ENCODE results near the gene STK39.
"Not testable (repeated sequence)": the region's sequence is repeated elsewhere in the genome, so short reads cannot be mapped to it uniquely, and the experiment has no call there.

STK39 gene

GRCh38 chr2:168052773-168053172, 194.6 kb downstream of the STK39 start:
- POLR2A ChIA-PET = no interaction called here
- Histone ChIP-seq H3K36me3 (ENCODE audit: control insufficient read depth in 4 of 4, insufficient read depth in 4 of 4, low read length in 3 of 4) (peaks cover 0 to 4% (median under 1%) of the 10 kb centered on the region in 4 experiments), H3K4me1 (ENCODE audit: control extremely low read depth in 1 of 4, control insufficient read depth in 4 of 4, insufficient read depth in 4 of 4, low read length in 3 of 4) (no peaks in the 10 kb centered on the region), H3K4me3 (ENCODE audit: control insufficient read depth in 1 of 7, extremely low read depth in 1 of 7, insufficient read depth in 4 of 7, low read depth in 2 of 7, low read length in 6 of 7) (no peak overlapping the region), H3K9me3 (ENCODE audit: control extremely low read depth in 1 of 5, control insufficient read depth in 4 of 5, insufficient read depth in 2 of 5, low read depth in 1 of 5, low read length in 4 of 5) (no peaks in the 10 kb centered on the region), H3K27ac (ENCODE audit: insufficient read depth in 1 of 2, low read depth in 1 of 2, low read length in 2 of 2, poor library complexity in 1 of 2, severe bottlenecking in 2 of 2) (no peak overlapping the region), H3K27me3 (replicated peaks in 2 of 5; ENCODE audit: control insufficient read depth in 4 of 5, insufficient read depth in 5 of 5, low read length in 4 of 5) (no peaks in the 10 kb centered on the region)
- no peak for DNase-seq
- 98% methylated on average over 4 of the region's 4 CpGs for WGBS (ENCODE audit: insufficient coverage)
- CTCF ChIA-PET = no interaction called here

- no peaks in the 10 kb centered on the region for H3K27me3 ChIP-seq (replicated peaks in 2 of 5; ENCODE audit: control insufficient read depth in 4 of 5, insufficient read depth in 5 of 5, low read length in 4 of 5)
- H3K4me1 ChIP-seq (ENCODE audit: control extremely low read depth in 1 of 4, control insufficient read depth in 4 of 4, insufficient read depth in 4 of 4, low read length in 3 of 4) = no peaks in the 10 kb centered on the region
- DNase-seq = no peak
- H3K4me3 ChIP-seq (ENCODE audit: control insufficient read depth in 1 of 7, extremely low read depth in 1 of 7, insufficient read depth in 4 of 7, low read depth in 2 of 7, low read length in 6 of 7) = no peak overlapping the region
- CTCF ChIA-PET = no interaction called here
- peaks cover 0 to 3% (median 0%) of the 10 kb centered on the region in 4 experiments for H3K36me3 ChIP-seq (ENCODE audit: control insufficient read depth in 4 of 4, insufficient read depth in 4 of 4, low read length in 3 of 4)
- POLR2A ChIA-PET = no interaction called here
- no peak overlapping the region for H3K27ac ChIP-seq (ENCODE audit: insufficient read depth in 1 of 2, low read depth in 1 of 2, low read length in 2 of 2, poor library complexity in 1 of 2, severe bottlenecking in 2 of 2)
- 83% methylated on average over 1 of the region's 2 CpGs for WGBS (ENCODE audit: insufficient coverage)
- no peaks in the 10 kb centered on the region for H3K9me3 ChIP-seq (ENCODE audit: control extremely low read depth in 1 of 5, control insufficient read depth in 4 of 5, insufficient read depth in 2 of 5, low read depth in 1 of 5, low read length in 4 of 5)
These were observed 197.0 kb downstream of the STK39 start for GRCh38 chr2:168050377-168050776.

DNA sequence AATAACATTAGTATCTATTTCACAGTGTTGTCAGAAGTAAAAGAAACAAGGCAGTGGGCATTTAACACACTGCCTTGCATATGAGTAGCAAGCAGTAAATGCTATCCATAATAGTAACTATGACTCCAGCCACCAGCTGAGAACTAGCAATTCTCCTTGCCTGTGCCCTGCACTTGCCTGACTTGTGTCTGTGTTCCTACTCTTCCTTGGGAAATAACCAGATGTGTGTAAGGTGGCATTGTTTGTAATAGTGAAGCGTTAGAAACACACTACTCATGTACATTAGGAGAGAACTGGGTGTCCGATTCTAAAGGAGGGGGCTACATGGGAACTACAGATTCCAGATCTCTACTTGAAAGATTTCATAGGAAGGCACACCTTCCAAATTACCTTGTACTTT, 197.8 kb downstream of the STK39 start:
- DNase-seq = no peak
- Histone ChIP-seq H3K36me3 (ENCODE audit: control insufficient read depth in 4 of 4, insufficient read depth in 4 of 4, low read length in 3 of 4) (peaks cover 0 to 3% (median 0%) of the 10 kb centered on the region in 4 experiments), H3K27ac (ENCODE audit: insufficient read depth in 1 of 2, low read depth in 1 of 2, low read length in 2 of 2, poor library complexity in 1 of 2, severe bottlenecking in 2 of 2) (no peak overlapping the region), H3K4me1 (ENCODE audit: control extremely low read depth in 1 of 4, control insufficient read depth in 4 of 4, insufficient read depth in 4 of 4, low read length in 3 of 4) (peaks cover 0 to 1% (median 0%) of the 10 kb centered on the region in 4 experiments), H3K9me3 (ENCODE audit: control extremely low read depth in 1 of 5, control insufficient read depth in 4 of 5, insufficient read depth in 2 of 5, low read depth in 1 of 5, low read length in 4 of 5) (no peaks in the 10 kb centered on the region), H3K4me3 (ENCODE audit: control insufficient read depth in 1 of 7, extremely low read depth in 1 of 7, insufficient read depth in 4 of 7, low read depth in 2 of 7, low read length in 6 of 7) (no peak overlapping the region), H3K27me3 (replicated peaks in 2 of 5; ENCODE audit: control insufficient read depth in 4 of 5, insufficient read depth in 5 of 5, low read length in 4 of 5) (no peaks in the 10 kb centered on the region)
- CTCF ChIA-PET = no interaction called here
- POLR2A ChIA-PET = interaction anchor here (1.1 kb wide), 1 partner anchor 28 kb away, joined by 4 read pairs; no protein-coding TSS in a partner anchor
- whole genome bisulfite sequencing (ENCODE audit: insufficient coverage) = no CpG with 5 or more reads among the region's 2 CpGs

- no peaks in the 10 kb centered on the region for H3K9me3 ChIP-seq (ENCODE audit: control extremely low read depth in 1 of 5, control insufficient read depth in 4 of 5, insufficient read depth in 2 of 5, low read depth in 1 of 5, low read length in 4 of 5)
- POLR2A ChIA-PET = no interaction called here
- CTCF ChIA-PET = interaction anchor here (0.6 kb wide), 1 partner anchor 1203 kb away, joined by 5 read pairs; no protein-coding TSS in a partner anchor
- peaks cover 0 to 3% (median 0%) of the 10 kb centered on the region in 4 experiments for H3K36me3 ChIP-seq (ENCODE audit: control insufficient read depth in 4 of 4, insufficient read depth in 4 of 4, low read length in 3 of 4)
- no peak overlapping the region for H3K27ac ChIP-seq (ENCODE audit: insufficient read depth in 1 of 2, low read depth in 1 of 2, low read length in 2 of 2, poor library complexity in 1 of 2, severe bottlenecking in 2 of 2)
- 73% methylated on average over 1 of the region's 3 CpGs for WGBS (ENCODE audit: insufficient coverage)
- H3K4me3 ChIP-seq (ENCODE audit: control insufficient read depth in 1 of 7, extremely low read depth in 1 of 7, insufficient read depth in 4 of 7, low read depth in 2 of 7, low read length in 6 of 7) = no peak overlapping the region
- H3K27me3 ChIP-seq (replicated peaks in 2 of 5; ENCODE audit: control insufficient read depth in 4 of 5, insufficient read depth in 5 of 5, low read length in 4 of 5) = no peaks in the 10 kb centered on the region
- no peak for DNase-seq
- peaks cover 0 to 3% (median 0%) of the 10 kb centered on the region in 4 experiments for H3K4me1 ChIP-seq (ENCODE audit: control extremely low read depth in 1 of 4, control insufficient read depth in 4 of 4, insufficient read depth in 4 of 4, low read length in 3 of 4)
These were observed 200.2 kb downstream of the STK39 start for GRCh38 chr2:168047091-168047690.

DNA sequence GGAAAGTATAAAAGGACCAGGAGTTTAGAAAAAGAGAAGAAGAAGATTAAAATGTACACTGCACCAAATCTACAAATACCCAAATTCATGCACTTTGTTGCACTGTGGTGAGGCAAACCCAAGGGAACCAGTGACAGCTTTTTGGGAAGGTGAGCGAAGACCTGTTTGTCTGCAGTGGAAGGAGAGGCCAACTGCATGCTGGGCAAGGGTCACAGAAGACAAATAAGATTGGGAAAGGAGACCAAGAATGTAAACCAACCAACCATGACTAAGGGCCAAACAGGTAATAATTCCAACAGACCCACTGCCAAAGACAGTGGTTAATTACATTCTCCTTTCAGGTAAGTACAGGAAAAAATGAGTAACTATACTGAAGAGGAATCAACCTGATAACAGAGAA, 202.8 kb downstream of the STK39 start:
- H3K27me3 ChIP-seq (replicated peaks in 2 of 5; ENCODE audit: control insufficient read depth in 4 of 5, insufficient read depth in 5 of 5, low read length in 4 of 5) = no peaks in the 10 kb centered on the region
- H3K27ac ChIP-seq (ENCODE audit: insufficient read depth in 1 of 2, low read depth in 1 of 2, low read length in 2 of 2, poor library complexity in 1 of 2, severe bottlenecking in 2 of 2) = no peak overlapping the region
- peaks cover 0 to 5% (median 0%) of the 10 kb centered on the region in 4 experiments for H3K36me3 ChIP-seq (ENCODE audit: control insufficient read depth in 4 of 4, insufficient read depth in 4 of 4, low read length in 3 of 4)
- 100% methylated on average over 1 of the region's 1 CpG for WGBS (ENCODE audit: insufficient coverage)
- DNase-seq = no peak
- ChIA-PET POLR2A (no interaction called here), CTCF (no interaction called here)
- no peaks in the 10 kb centered on the region for H3K9me3 ChIP-seq (ENCODE audit: control extremely low read depth in 1 of 5, control insufficient read depth in 4 of 5, insufficient read depth in 2 of 5, low read depth in 1 of 5, low read length in 4 of 5)
- peaks cover 0 to 3% (median 0%) of the 10 kb centered on the region in 4 experiments for H3K4me1 ChIP-seq (ENCODE audit: control extremely low read depth in 1 of 4, control insufficient read depth in 4 of 4, insufficient read depth in 4 of 4, low read length in 3 of 4)
- no peak overlapping the region for H3K4me3 ChIP-seq (ENCODE audit: control insufficient read depth in 1 of 7, extremely low read depth in 1 of 7, insufficient read depth in 4 of 7, low read depth in 2 of 7, low read length in 6 of 7)

DNA sequence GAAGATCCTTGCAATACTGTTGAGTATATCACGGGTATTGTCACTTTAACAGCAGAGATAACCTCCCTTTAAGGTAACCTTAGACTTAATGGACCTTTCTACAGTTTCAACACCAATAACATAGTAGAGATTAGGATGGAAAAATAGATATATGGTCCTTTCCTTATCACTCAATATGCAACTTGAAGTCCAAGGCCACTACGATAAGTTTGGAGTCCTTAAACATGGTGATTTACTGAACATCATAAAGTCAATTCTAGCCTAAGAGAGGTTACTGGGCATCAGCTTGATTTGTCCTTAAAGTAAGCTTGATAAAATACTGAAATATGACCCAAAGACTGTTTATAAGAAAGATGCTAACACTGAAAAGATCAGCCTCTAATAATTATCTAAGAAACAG, 203.2 kb downstream of the STK39 start:
- Histone ChIP-seq H3K4me1 (ENCODE audit: control extremely low read depth in 1 of 4, control insufficient read depth in 4 of 4, insufficient read depth in 4 of 4, low read length in 3 of 4) (peaks cover 0 to 3% (median 0%) of the 10 kb centered on the region in 4 experiments), H3K36me3 (ENCODE audit: control insufficient read depth in 4 of 4, insufficient read depth in 4 of 4, low read length in 3 of 4) (peaks cover 0 to 5% (median 0%) of the 10 kb centered on the region in 4 experiments), H3K27ac (ENCODE audit: insufficient read depth in 1 of 2, low read depth in 1 of 2, low read length in 2 of 2, poor library complexity in 1 of 2, severe bottlenecking in 2 of 2) (no peak overlapping the region), H3K4me3 (ENCODE audit: control insufficient read depth in 1 of 7, extremely low read depth in 1 of 7, insufficient read depth in 4 of 7, low read depth in 2 of 7, low read length in 6 of 7) (no peak overlapping the region), H3K9me3 (ENCODE audit: control extremely low read depth in 1 of 5, control insufficient read depth in 4 of 5, insufficient read depth in 2 of 5, low read depth in 1 of 5, low read length in 4 of 5) (no peaks in the 10 kb centered on the region), H3K27me3 (replicated peaks in 2 of 5; ENCODE audit: control insufficient read depth in 4 of 5, insufficient read depth in 5 of 5, low read length in 4 of 5) (no peaks in the 10 kb centered on the region)
- POLR2A ChIA-PET = no interaction called here
- no peak for DNase-seq
- 100% methylated on average over 1 of the region's 2 CpGs for WGBS (ENCODE audit: insufficient coverage)
- CTCF ChIA-PET = no interaction called here

DNA sequence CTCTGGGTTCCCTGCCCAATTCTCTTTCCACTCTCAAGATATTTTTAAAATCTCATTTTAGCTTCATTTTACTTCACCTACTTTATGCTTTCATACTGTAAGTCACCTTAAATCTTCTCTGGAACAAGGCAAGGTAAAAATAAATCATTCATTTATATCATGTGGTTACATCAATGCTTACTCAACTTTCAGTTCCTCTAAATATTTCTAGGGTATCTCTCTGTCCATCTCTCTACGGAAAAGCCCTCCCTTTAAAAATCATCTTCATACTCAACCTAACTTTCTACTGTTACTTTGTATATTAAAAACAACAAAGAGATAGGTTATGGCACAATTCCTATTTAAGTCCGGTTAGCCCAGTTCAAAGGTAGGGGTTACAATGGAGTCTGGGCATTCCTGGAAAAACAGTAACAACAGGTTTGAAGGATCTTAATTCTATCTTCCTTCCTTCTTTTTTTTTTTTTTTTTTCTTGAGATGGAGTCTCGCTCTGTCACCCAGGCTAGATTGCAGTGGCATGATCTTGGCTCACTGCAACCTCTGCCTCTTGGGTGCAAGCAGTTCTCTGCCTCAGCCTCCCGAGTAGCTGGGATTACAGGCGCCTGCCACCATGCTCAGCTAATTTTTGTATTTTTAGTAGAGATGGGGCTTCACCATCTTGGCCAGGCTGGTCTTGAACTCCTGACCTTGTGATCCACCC, 205.1 kb downstream of the STK39 start:
- H3K27ac ChIP-seq (ENCODE audit: insufficient read depth in 1 of 2, low read depth in 1 of 2, low read length in 2 of 2, poor library complexity in 1 of 2, severe bottlenecking in 2 of 2); H3K36me3 ChIP-seq (ENCODE audit: control insufficient read depth in 4 of 4, insufficient read depth in 4 of 4, low read length in 3 of 4); H3K27me3 ChIP-seq (replicated peaks in 2 of 5; ENCODE audit: control insufficient read depth in 4 of 5, insufficient read depth in 5 of 5, low read length in 4 of 5); H3K4me3 ChIP-seq (ENCODE audit: control insufficient read depth in 1 of 7, extremely low read depth in 1 of 7, insufficient read depth in 4 of 7, low read depth in 2 of 7, low read length in 6 of 7); POLR2A ChIA-PET; H3K4me1 ChIP-seq (ENCODE audit: control extremely low read depth in 1 of 4, control insufficient read depth in 4 of 4, insufficient read depth in 4 of 4, low read length in 3 of 4); H3K9me3 ChIP-seq (ENCODE audit: control extremely low read depth in 1 of 5, control insufficient read depth in 4 of 5, insufficient read depth in 2 of 5, low read depth in 1 of 5, low read length in 4 of 5): not testable (repeated sequence)
- peak in 1 of 3 donors; percentile 8 for DNase-seq
- CTCF ChIA-PET = interaction anchor here (1.1 kb wide), 1 partner anchor 10 kb away, joined by 3 read pairs; no protein-coding TSS in a partner anchor
- WGBS (ENCODE audit: insufficient coverage) = 100% methylated on average over 1 of the region's 5 CpGs

All from common myeloid progenitor, CD34-positive (primary cell).